BLaER1 treated with 17β-estradiol and CSF1 and Interleukin-3, amounts not matched to agents 10 nM and 100 nM (cell line): ENCODE measurements around the gene SIRT5.

Experiments
- H3K27ac ChIP-seq, 11 experiments: shearing (Covaris generic); formaldehyde crosslinking; 2 replicates each; pipeline ENCODE4 v1.8.1; 2022
- H3K27me3 ChIP-seq, 11 experiments: shearing (Covaris generic); formaldehyde crosslinking; 2 replicates each; pipeline ENCODE4 v1.8.1; 2022
- H3K36me3 ChIP-seq, 11 experiments: shearing (Covaris generic); formaldehyde crosslinking; 2 replicates each; pipeline ENCODE4 v1.8.1; 2022
- H3K4me1 ChIP-seq, 10 experiments: shearing (Covaris generic); formaldehyde crosslinking; 2 replicates each; pipeline ENCODE4 v1.8.1; 2022
- H3K4me2 ChIP-seq, 11 experiments: shearing (Covaris generic); formaldehyde crosslinking; 2 replicates each; pipeline ENCODE4 v1.8.1; 2022
- H3K4me3 ChIP-seq, 10 experiments: shearing (Covaris generic); formaldehyde crosslinking; 2 replicates each; pipeline ENCODE4 v1.8.1; 2022
- H3K9ac ChIP-seq, 11 experiments: shearing (Covaris generic); formaldehyde crosslinking; 2 replicates each; pipeline ENCODE4 v1.8.1; 2022
- H3K9me3 ChIP-seq, 11 experiments: shearing (Covaris generic); formaldehyde crosslinking; replicated peaks in 1 of 11; 2 replicates each; pipeline ENCODE4 v1.8.1; 2022
- H4K20me1 ChIP-seq, 11 experiments: shearing (Covaris generic); formaldehyde crosslinking; 2 replicates each; pipeline ENCODE4 v1.8.1; 2022
- Cebpa-rat ChIP-seq, 11 experiments: shearing (Covaris generic); IDR thresholded peaks; 2 replicates each; pipeline ENCODE4 v1.8.1; 2022

SIRT5 gene

DNA sequence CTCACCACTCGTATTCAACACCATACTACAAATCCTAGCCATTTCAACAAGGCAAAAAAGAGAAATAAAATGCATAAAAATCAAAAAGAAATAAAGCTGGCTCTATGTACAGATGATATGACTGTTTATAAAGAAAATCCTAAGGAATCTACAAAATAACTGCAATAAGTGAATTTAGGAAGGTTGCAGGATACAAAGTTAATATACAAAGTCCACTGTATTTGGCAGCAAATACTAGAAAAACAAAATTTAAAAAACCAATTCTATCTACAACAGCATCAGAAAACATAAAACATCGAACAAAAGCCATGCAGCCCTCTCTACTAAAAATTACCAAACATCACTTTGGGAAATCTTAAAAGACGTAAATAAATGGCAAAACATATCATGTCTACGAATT, 89.6 kb downstream of the SIRT5 start:
- no peak for TF ChIP-seq Cebpa-rat (IDR thresholded peaks at IDR 0.05)
- peaks cover 4 to 81% (median 16%) of the 10 kb centered on the region in 10 experiments; a peak in 11 of 20 replicates for H3K4me1 ChIP-seq
- no peak overlapping the region for H3K4me3 ChIP-seq
- peaks cover 45 to 100% (median 81%) of the 10 kb centered on the region in 11 experiments; a peak in 21 of 22 replicates for H4K20me1 ChIP-seq
- H3K36me3 ChIP-seq = peaks cover 0 to 21% (median 8%) of the 10 kb centered on the region in 11 experiments; a peak in 8 of 22 replicates
- no peak overlapping the region for H3K9ac ChIP-seq
- no peak overlapping the region for H3K27ac ChIP-seq
- H3K27me3 ChIP-seq = no peaks in the 10 kb centered on the region
- no peak overlapping the region for H3K4me2 ChIP-seq
- peaks cover 0 to 18% (median 8%) of the 10 kb centered on the region in 11 experiments; a peak in 13 of 22 replicates for H3K9me3 ChIP-seq
